ENCODE measurements around the gene EPHB1. TPM values are rescaled to one million over a fixed set of nuclear protein-coding genes. Genes with fewer than 3 reads are reported as not detected.

The EPHB1 gene
- total RNA-seq, 2 donors from 2014 or later: 2.3 to 21.2 TPM

- intact Hi-C loops (cut with DNase I): loop anchor here (2.0 to 10.0 kb wide), 7 partner anchors 136 to 1249 kb away; no protein-coding TSS in a partner anchor
- TF ChIP-seq CTCF (IDR thresholded peaks at IDR 0.05) (no peak), POLR2A (IDR thresholded peaks at IDR 0.05) (no peak), POLR2AphosphoS5 (IDR thresholded peaks at IDR 0.05) (no peak)
- Histone ChIP-seq H3K27me3 (replicated peaks; ENCODE audit: insufficient read depth) (peaks cover 11% of the 10 kb centered on the region), H3K4me3 (peak overlapping the region; percentile 21 to 38), H3K9me3 (no peaks in the 10 kb centered on the region), H3K4me1 (replicated peaks) (peaks cover 4% of the 10 kb centered on the region), H3K27ac (peak overlapping the region in 1 of 2 donors; percentile 32), H3K36me3 (no peaks in the 10 kb centered on the region)
- no peak for DNase-seq (ENCODE audit: low spot score)
- under 1% methylated on average over 32 of the region's 50 CpGs for WGBS
Observed at GRCh38 chr3:134795746-134796280, 753 bp downstream of the EPHB1 start.

GRCh38 chr3:134796281-134797056 lies 1.4 kb downstream of the EPHB1 start:
- Histone ChIP-seq H3K4me1 (replicated peaks) (peaks cover 4% of the 10 kb centered on the region), H3K27ac (peak overlapping the region in 1 of 2 donors; percentile 32), H3K9me3 (no peaks in the 10 kb centered on the region), H3K27me3 (replicated peaks; ENCODE audit: insufficient read depth) (peaks cover 11% of the 10 kb centered on the region), H3K36me3 (no peaks in the 10 kb centered on the region), H3K4me3 (peak overlapping the region; percentile 21 to 38)
- WGBS: 1% methylated on average over 54 of the region's 61 CpGs
- TF ChIP-seq POLR2AphosphoS5 (IDR thresholded peaks at IDR 0.05) (no peak), POLR2A (IDR thresholded peaks at IDR 0.05) (no peak), CTCF (IDR thresholded peaks at IDR 0.05) (no peak)
- no peak for DNase-seq (ENCODE audit: low spot score)
- intact Hi-C loops (cut with DNase I): loop anchor here (5.0 to 10.0 kb wide), 5 partner anchors 136 to 1248 kb away; no protein-coding TSS in a partner anchor

GRCh38 chr3:134797057-134797740 lies 2.1 kb downstream of the EPHB1 start:
- intact Hi-C loops (cut with DNase I): loop anchor here (5.0 to 10.0 kb wide), 5 partner anchors 135 to 1248 kb away; no protein-coding TSS in a partner anchor
- Histone ChIP-seq H3K27me3 (replicated peaks; ENCODE audit: insufficient read depth) (peaks cover 11% of the 10 kb centered on the region), H3K36me3 (no peaks in the 10 kb centered on the region), H3K4me3 (peak overlapping the region; percentile 21 to 38), H3K27ac (peak overlapping the region in 1 of 2 donors; percentile 36), H3K9me3 (no peaks in the 10 kb centered on the region), H3K4me1 (replicated peaks) (peaks cover 4% of the 10 kb centered on the region)
- TF ChIP-seq POLR2AphosphoS5 (IDR thresholded peaks at IDR 0.05): no peak
- no peak for TF ChIP-seq POLR2A (IDR thresholded peaks at IDR 0.05)
- no peak for TF ChIP-seq CTCF (IDR thresholded peaks at IDR 0.05)
- 10% methylated on average over 33 of the region's 33 CpGs for WGBS
- DNase-seq (ENCODE audit: low spot score): no peak

GRCh38 chr3:134797741-134798451 lies 2.8 kb downstream of the EPHB1 start:
- intact Hi-C loops (cut with DNase I): loop anchor here (5.0 to 10.0 kb wide), 5 partner anchors 134 to 1247 kb away; no protein-coding TSS in a partner anchor
- no peaks in the 10 kb centered on the region for H3K9me3 ChIP-seq
- DNase-seq (ENCODE audit: low spot score): no peak
- peaks cover 11% of the 10 kb centered on the region for H3K27me3 ChIP-seq (replicated peaks; ENCODE audit: insufficient read depth)
- H3K36me3 ChIP-seq: no peaks in the 10 kb centered on the region
- H3K4me1 ChIP-seq (replicated peaks): peaks cover 4% of the 10 kb centered on the region
- no peak overlapping the region for H3K4me3 ChIP-seq
- no peak for TF ChIP-seq CTCF (IDR thresholded peaks at IDR 0.05)
- no peak for TF ChIP-seq POLR2A (IDR thresholded peaks at IDR 0.05)
- TF ChIP-seq POLR2AphosphoS5 (IDR thresholded peaks at IDR 0.05): no peak
- H3K27ac ChIP-seq: peak overlapping the region in 1 of 2 donors; percentile 36
- WGBS: 38% methylated on average over 13 of the region's 13 CpGs
